ENCODE results near the gene MARCKSL1.

- TF ChIP-seq POLR2A (IDR thresholded peaks at IDR 0.05; ENCODE audit: extremely low read depth, insufficient read length) (no peak), CTCF (IDR thresholded peaks at IDR 0.05; ENCODE audit: low read depth, low read length) (no peak), MYC (IDR thresholded peaks at IDR 0.05; ENCODE audit: low read depth, low read length) (no peak), MAX (IDR thresholded peaks at IDR 0.05; ENCODE audit: low read depth, low read length) (no peak)
Measured at GRCh38 chr1:32303997-32304622, 31.9 kb downstream of the MARCKSL1 start.
